Measurements from ENCODE around the gene SGMS1.

SGMS1 gene

DNA sequence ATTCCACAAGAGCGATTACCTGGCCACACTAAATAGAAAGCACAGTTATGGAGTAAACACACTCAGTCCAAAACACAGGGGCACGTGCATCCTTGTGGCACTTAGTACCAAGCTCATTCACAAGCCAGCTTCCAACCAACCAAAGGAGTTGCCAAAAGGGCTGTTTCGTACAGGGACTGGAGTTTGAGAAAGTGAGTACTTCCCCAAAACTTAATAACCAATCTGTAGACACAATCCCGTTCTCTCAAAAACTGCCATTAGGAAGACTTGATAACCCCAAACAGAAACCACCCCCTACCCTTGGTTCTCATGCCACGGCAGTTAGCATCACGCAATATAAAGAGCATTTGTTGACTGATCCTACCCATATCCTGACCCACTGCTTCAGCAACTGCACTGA is 206.3 kb downstream of the SGMS1 start:
- H3K4me3 ChIP-seq (ENCODE audit: low read depth, low read length) = peak overlapping the region; percentile 99
- peak; percentile 59 for DNase-seq (ENCODE audit: low read depth)
- TF ChIP-seq, protein P1, sequence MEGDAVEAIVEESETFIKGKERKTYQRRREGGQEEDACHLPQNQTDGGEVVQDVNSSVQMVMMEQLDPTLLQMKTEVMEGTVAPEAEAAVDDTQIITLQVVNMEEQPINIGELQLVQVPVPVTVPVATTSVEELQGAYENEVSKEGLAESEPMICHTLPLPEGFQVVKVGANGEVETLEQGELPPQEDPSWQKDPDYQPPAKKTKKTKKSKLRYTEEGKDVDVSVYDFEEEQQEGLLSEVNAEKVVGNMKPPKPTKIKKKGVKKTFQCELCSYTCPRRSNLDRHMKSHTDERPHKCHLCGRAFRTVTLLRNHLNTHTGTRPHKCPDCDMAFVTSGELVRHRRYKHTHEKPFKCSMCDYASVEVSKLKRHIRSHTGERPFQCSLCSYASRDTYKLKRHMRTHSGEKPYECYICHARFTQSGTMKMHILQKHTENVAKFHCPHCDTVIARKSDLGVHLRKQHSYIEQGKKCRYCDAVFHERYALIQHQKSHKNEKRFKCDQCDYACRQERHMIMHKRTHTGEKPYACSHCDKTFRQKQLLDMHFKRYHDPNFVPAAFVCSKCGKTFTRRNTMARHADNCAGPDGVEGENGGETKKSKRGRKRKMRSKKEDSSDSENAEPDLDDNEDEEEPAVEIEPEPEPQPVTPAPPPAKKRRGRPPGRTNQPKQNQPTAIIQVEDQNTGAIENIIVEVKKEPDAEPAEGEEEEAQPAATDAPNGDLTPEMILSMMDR (IDR thresholded peaks at IDR 0.05; ENCODE audit: insufficient read depth, low read depth, low read length, missing control alignments) = no peak

DNA sequence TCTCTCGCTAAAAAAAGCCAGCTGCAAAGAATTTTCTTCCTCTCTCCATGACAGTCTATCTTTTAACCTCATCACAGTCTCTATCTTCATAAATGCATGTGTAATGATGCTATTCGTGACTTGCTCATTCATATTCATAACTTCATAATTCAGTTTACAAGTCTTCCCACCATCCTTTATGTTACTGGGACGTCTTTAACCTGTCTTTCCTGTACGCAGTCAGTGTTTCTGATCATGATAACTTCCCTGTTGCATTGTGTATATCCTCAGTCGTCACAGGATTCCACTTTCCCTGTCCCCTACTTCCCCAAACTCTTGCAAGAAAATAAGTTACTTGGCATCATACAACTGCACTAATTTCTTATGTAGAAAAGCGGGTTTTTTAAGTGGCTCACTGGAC is 206.9 kb downstream of the SGMS1 start:
- peak overlapping the region; percentile 99 for H3K4me3 ChIP-seq (ENCODE audit: low read depth, low read length)
- TF ChIP-seq, protein P1 (IDR thresholded peaks at IDR 0.05; ENCODE audit: insufficient read depth, low read depth, low read length, missing control alignments) = no peak
- peak; percentile 37 for DNase-seq (ENCODE audit: low read depth)

DNA sequence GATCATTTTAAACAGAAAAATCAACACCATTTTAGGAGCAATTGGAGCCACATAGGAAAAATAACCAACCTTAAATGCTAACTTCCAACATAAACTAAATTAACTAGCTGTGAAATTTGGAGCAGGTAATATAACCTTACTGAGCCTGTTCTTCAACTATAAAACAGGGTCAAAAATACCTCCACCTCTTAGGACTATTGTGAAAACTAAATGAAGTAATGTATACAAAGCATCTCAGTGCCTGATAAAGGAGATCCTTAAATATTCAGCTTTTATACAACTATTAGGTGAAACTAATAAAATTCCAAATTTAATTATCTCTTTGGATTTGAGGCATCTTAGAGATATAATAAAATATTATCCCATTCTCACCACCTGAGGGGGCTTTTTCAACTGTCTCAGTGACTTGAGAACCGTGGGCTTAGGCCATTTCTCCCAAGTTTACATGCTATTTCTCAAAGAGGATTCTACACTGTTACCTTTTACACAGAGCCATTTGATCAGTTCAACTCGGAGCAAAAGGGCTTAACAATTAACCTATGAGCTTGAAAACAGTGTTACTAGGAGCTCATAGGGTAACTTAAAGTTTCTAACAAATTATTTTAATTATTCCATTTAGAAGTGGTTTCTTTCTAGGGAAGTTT is 207.5 kb downstream of the SGMS1 start:
- peak overlapping the region; percentile 99 for H3K4me3 ChIP-seq (ENCODE audit: low read depth, low read length)
- peak; percentile 40 for DNase-seq (ENCODE audit: low read depth)
- TF ChIP-seq, protein P1 (IDR thresholded peaks at IDR 0.05; ENCODE audit: insufficient read depth, low read depth, low read length, missing control alignments) = peak; percentile 7

DNA sequence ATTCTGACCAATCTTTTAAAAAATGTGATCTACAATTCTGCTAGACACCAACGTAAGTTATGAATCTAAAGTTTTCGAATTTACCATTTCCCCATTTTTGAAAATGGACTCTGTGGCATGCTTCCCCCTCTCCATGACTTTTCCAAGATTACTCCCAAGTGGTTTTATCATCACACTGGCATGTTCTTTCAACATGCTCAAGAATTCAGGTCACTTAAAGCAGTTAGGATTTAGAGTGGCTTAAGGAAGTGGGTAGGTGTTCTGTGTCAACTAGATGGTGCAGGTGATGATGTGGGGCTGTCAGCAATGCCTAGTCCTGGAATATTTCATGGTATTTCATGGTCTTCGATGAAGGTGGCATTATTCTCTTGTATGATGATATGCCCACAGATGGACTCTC is 208.5 kb downstream of the SGMS1 start:
- no peak for DNase-seq (ENCODE audit: low read depth)
- H3K4me3 ChIP-seq (ENCODE audit: low read depth, low read length) = peak overlapping the region; percentile 99
- TF ChIP-seq, protein P1 (IDR thresholded peaks at IDR 0.05; ENCODE audit: insufficient read depth, low read depth, low read length, missing control alignments) = no peak

DNA sequence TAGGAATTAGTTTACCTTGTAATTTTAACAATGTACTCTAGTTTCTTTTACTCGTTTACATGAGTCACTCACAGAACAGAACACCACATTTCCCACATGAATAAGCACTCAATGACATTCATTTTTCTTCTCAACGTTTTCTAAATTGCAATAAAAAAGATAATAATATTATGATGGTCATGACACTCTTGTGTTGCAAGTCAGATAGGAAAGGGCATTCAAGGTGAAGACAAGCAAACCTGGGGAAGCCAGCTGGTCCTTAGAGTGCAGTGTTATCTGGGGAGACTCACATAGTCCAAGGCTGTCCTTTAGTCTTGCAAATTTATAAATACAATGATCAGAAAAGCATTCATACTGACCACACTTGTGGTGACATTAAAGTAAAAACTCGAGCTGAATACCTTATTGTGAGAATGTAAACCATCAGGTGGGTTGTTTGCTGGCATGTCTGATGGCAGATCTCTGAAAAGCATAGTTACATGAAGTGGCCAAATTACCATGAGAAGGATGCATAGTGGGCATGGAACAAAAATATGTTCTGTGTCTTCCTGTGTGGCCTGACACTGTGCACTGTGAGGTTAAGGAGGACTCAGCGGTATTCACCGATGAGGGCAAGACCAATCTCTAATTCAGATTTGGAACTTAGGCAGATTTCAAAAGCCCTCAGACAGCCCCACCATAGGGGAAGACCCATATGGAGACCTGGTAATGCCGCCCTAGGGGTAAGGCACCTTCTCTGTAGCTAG is 213.5 kb downstream of the SGMS1 start:
- TF ChIP-seq, protein P1 (IDR thresholded peaks at IDR 0.05; ENCODE audit: insufficient read depth, low read depth, low read length, missing control alignments) = no peak
- no peak overlapping the region for H3K4me3 ChIP-seq (ENCODE audit: low read depth, low read length)
- DNase-seq (ENCODE audit: low read depth) = no peak

DNA sequence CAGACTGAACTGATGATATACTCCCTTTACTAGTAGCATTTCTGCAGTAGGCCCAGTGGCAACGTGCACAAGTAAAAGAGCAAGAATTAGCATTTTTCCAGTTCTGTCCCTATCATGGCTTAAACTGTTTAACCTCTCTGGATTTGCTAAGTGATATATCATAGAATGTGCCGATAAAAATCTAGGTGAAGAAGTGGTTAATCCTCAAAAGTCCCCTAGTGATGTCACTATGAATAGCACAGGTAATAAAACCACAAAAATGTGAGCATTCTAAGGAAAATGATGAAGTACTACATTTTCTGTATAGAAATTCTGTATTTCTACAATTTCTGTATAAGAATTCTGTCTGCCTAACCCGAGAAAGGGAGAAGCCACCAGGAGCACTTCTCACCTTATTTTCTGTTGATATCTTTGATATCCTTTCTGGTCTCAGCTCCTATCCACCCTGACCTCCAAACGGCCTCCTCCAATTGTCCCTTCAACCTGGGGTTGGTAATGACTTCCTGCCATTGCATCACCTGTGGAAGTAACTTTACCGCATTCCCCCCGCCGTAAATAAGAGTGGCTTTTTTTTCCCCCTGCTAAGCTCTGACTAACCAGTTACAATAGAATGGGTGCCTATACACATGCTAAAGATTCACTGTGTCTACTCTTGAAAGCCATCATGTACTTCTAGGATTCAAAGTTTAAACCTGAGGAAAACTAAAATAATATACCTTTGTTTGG is 216.5 kb downstream of the SGMS1 start:
- H3K4me3 ChIP-seq (ENCODE audit: low read depth, low read length) = no peak overlapping the region
- no peak for DNase-seq (ENCODE audit: low read depth)
- TF ChIP-seq, protein P1 (IDR thresholded peaks at IDR 0.05; ENCODE audit: insufficient read depth, low read depth, low read length, missing control alignments) = no peak
